Inflammatory macrophage treated with lipopolysaccharide for 4 hours (primary cell): ENCODE measurements around the gene OR4C12.
"Not testable (repeated sequence)": the region's sequence is repeated elsewhere in the genome, so short reads cannot be mapped to it uniquely, and the experiment has no call there.

ENCODE experiments used
- DNase-seq: peaks from one replicate; pipeline ENCODE4 v3.0.0-alpha.2; 2020

Gene OR4C12

GRCh38 chr11:49982435-49982834, at the start of gene OR4C12:
Gene OR4C12 (minus strand): TSS chr11:49982535. CDS start chr11:49982501, 34 bp downstream.
- DNase-seq, result not testable (repeated sequence)

GRCh38 chr11:50030193-50030592, 47.9 kb upstream of the OR4C12 start:
- no peak for DNase-seq

- peak; percentile 32 for DNase-seq
Observed at GRCh38 chr11:49995565-49995964, 13.2 kb upstream of the OR4C12 start.

GRCh38 chr11:49973439-49973838, 8.9 kb downstream of the OR4C12 start:
- not testable (repeated sequence) for DNase-seq

- no peak for DNase-seq
Observed at GRCh38 chr11:49952091-49952490, 30.2 kb downstream of the OR4C12 start, which contains the start of gene OR4C13. Gene OR4C13 (plus strand): TSS chr11:49952391. CDS start chr11:49952423, 32 bp downstream.

GRCh38 chr11:49948701-49949100, 33.6 kb downstream of the OR4C12 start:
- DNase-seq, result not testable (repeated sequence)
